ENCODE data around the gene CCL13.

GRCh38 chr17:34361478-34362061 lies 5.3 kb downstream of the CCL13 start:
- TF ChIP-seq RAD21 (IDR thresholded peaks at IDR 0.05; ENCODE audit: low read depth) (peak; percentile 87), EGR1 (IDR thresholded peaks at IDR 0.05) (no peak), USF1 (IDR thresholded peaks at IDR 0.05) (no peak), CEBPB (IDR thresholded peaks at IDR 0.05) (no peak), EP300 (IDR thresholded peaks at IDR 0.05; ENCODE audit: borderline replicate concordance) (no peak), TAF1 (IDR thresholded peaks at IDR 0.05; ENCODE audit: low read depth) (no peak)

Measured in Ishikawa (cell line).